Brain microvascular endothelial cell (primary cell): Measurements from ENCODE around the gene PAIP2.

Experiments
- DNase-seq: peaks from one replicate; pipeline ENCODE4 v3.0.0-alpha.2; 2020
- H3K27ac ChIP-seq: fragments of 250-450 bp; sonication (Bioruptor Pico); 2 replicates; pipeline ENCODE4 v1.5.1; 2020; ENCODE audit warnings: mild to moderate bottlenecking, moderate library complexity
- H3K27me3 ChIP-seq: fragments of 250-450 bp; sonication (Bioruptor Pico); replicated peaks from 2 replicates; pipeline ENCODE4 v1.5.1; 2020; ENCODE audit warnings: mild to moderate bottlenecking
- H3K36me3 ChIP-seq: fragments of 250-450 bp; sonication (Bioruptor Pico); replicated peaks from 2 replicates; pipeline ENCODE4 v1.5.1; 2020; ENCODE audit warnings: mild to moderate bottlenecking
- H3K4me3 ChIP-seq: 2 replicates; pipeline ENCODE4 v1.5.1; 2011; ENCODE audit warnings: low read depth, mild to moderate bottlenecking, control low read depth, low read length, moderate library complexity
- in situ Hi-C: cut with HindIII; loops from 2 replicates; pipeline ENCODE4 v1.10.0; 2017; ENCODE audit warnings: low sequenced_read_pairs, low pct_ligation_motif_present
- TF ChIP-seq, protein P1 (sequence below): IDR thresholded peaks from 2 replicates; pipeline ENCODE4 v1.5.1; 2011; ENCODE audit warnings: low read depth, mild to moderate bottlenecking, moderate library complexity, low read length, control low read depth, inconsistent platforms; ENCODE audit errors: missing control alignments

Gene PAIP2

DNA sequence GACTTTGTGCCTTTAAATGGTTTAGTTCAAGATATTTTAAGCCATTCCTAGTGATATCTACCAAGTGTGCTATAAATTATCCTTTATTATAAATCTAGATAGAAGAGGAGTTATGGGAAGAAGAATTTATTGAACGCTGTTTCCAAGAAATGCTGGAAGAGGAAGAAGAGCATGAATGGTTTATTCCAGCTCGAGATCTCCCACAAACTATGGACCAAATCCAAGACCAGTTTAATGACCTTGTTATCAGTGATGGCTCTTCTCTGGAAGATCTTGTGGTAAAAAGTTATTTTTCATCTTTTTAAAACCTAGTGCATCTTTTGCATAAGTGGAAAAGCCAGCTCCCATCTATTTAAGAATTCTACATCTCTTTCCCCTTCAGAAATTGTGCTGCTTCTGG, 22.8 kb downstream of the PAIP2 start:
- peaks cover 28% of the 10 kb centered on the region for H3K36me3 ChIP-seq
- no peak overlapping the region for H3K4me3 ChIP-seq
- no peak overlapping the region for H3K27ac ChIP-seq
- no peak for DNase-seq
- TF ChIP-seq, protein P1, sequence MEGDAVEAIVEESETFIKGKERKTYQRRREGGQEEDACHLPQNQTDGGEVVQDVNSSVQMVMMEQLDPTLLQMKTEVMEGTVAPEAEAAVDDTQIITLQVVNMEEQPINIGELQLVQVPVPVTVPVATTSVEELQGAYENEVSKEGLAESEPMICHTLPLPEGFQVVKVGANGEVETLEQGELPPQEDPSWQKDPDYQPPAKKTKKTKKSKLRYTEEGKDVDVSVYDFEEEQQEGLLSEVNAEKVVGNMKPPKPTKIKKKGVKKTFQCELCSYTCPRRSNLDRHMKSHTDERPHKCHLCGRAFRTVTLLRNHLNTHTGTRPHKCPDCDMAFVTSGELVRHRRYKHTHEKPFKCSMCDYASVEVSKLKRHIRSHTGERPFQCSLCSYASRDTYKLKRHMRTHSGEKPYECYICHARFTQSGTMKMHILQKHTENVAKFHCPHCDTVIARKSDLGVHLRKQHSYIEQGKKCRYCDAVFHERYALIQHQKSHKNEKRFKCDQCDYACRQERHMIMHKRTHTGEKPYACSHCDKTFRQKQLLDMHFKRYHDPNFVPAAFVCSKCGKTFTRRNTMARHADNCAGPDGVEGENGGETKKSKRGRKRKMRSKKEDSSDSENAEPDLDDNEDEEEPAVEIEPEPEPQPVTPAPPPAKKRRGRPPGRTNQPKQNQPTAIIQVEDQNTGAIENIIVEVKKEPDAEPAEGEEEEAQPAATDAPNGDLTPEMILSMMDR: no peak
- H3K27me3 ChIP-seq: no peaks in the 10 kb centered on the region
- in situ Hi-C loops: no loop called here

DNA sequence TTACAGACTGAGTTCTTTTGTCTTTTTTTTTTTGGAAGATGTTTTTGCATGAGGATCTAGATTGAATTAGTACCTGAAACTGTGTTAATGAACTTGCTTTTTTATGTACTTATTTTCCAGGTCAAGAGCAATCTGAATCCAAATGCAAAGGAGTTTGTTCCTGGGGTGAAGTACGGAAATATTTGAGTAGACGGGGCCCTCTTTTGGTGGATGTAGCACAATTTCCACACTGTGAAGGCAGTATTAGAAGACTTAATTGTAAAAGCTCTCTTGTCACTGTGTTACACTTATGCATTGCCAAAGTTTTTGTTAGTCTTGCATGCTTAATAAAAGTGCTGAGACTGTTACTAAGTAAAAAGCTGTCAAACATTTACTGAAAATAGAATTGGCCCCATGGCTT, 27.0 kb downstream of the PAIP2 start:
- no peak for DNase-seq
- H3K4me3 ChIP-seq: no peak overlapping the region
- peaks cover 35% of the 10 kb centered on the region for H3K36me3 ChIP-seq
- TF ChIP-seq, protein P1: peak; percentile 12
- no peaks in the 10 kb centered on the region for H3K27me3 ChIP-seq
- peak overlapping the region; percentile 38 for H3K27ac ChIP-seq
- in situ Hi-C loops: no loop called here

DNA sequence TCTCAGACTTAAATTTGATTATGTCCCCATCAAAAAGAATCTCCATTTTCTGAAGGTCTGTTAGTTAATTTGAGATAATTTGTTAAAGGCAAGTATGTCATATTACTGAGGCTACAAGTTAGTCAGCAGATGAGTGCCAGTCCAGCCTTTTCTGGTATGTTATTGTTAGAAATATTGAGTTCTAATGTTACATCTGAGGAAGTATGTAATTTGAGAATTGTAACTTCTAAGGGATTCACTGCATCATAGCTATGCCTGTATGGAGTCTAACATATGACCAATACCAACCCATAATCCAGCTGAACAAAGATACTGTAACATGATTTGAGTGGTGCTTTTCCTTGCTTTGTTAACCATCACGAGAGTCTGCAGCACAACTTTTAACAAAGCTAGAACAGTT, 27.5 kb downstream of the PAIP2 start:
- DNase-seq: peak; percentile 63
- peaks cover 29% of the 10 kb centered on the region for H3K36me3 ChIP-seq
- H3K27me3 ChIP-seq: no peaks in the 10 kb centered on the region
- no peak overlapping the region for H3K4me3 ChIP-seq
- peak overlapping the region; percentile 38 for H3K27ac ChIP-seq
- TF ChIP-seq, protein P1: no peak
- in situ Hi-C loops: no loop called here

DNA sequence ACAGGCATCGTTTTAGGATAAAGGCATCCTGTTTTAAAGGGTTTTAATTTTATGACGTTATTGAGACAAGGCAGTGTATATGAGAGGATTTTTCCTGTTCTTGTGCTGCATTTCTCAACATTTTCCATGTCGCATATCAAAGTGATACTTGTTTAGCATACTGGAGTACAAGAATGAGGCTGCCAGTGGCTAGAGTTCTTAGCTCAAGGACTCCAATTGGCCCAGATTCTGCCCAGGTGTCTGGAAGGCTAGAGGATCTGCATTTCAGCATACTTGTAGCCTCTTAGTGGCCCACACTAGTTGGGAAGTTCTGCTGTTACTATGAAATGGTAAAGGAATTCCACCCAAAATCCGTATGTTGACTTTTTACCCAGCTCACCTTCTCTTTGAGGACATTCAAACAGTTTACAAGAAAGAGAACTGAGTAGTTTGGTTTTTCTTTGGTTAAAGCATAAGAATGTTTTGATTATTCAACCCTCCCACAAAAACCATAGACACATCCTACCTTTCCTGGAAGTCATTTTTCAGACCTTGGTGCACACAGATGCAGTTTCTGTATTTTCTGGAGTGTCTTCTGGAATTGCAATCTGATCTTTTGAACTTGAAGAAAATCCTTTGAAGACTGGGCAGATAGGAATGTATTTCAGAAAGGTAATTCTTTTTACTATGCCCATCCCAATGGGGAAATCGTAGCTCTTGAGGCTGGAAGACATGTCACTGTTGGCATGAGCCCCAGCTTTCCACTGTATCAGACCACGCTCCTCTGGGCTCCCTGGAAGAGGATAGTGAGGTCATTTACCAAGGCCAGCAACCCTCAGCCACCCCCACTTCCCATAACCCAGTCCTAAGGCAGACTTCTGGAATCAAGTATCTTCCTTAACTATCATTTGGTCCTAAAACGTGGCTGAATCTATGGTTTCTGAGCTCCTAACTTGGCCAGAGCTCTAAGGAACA, 30.1 kb downstream of the PAIP2 start:
- Histone ChIP-seq H3K36me3 (peaks cover 14% of the 10 kb centered on the region), H3K27ac (no peak overlapping the region), H3K4me3 (no peak overlapping the region), H3K27me3 (no peaks in the 10 kb centered on the region)
- TF ChIP-seq, protein P1: no peak
- DNase-seq: no peak
- in situ Hi-C loops: no loop called here

DNA sequence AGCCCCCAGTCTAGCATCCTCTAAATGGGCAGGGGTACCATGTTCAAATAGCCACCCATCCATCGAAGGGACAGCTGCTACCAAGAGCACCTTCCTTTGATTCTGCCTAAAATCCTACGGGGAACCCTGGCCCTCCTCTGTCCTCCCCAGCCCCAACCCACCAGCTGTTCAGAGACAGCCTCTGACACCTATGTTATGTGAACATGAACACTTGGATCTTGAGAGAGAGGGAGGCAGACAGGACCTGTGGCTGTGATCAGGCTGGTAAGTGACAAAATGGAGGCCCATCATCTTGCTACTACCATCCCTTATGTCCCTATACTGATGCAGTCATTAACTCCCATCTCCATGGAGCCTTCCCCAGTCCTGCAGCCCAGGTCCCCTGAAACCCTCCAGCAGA, 33.3 kb downstream of the PAIP2 start:
- H3K27me3 ChIP-seq: no peaks in the 10 kb centered on the region
- H3K4me3 ChIP-seq: no peak overlapping the region
- peaks cover 10% of the 10 kb centered on the region for H3K36me3 ChIP-seq
- no peak for DNase-seq
- TF ChIP-seq, protein P1: no peak
- H3K27ac ChIP-seq: no peak overlapping the region
- in situ Hi-C loops: no loop called here
